ENCODE data around the gene SNPH.
A peak's percentile ranks its signal among the peaks of the same experiment; 100 is the strongest.

The SNPH gene

DNA sequence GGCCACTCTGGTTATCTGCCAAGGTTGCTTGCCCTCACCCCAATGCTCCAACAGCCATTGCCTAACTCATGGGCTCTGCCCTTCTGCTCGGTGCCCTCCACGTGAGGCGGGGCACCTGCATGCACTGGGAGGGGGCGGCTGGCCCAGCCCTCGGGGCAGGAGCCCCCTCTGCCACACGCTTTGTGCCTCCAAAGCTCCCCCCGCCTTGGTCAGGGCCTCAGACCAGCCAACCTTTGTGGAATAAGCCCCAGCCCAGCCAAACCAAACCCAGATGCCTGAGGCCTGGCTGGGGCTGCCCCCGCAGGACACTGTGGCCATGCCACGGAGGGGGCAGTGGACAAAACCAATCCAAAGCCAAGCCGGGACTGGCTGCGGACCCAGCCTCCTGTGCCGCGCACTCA lies 41.5 kb downstream of the SNPH start:
- no peak for DNase-seq

DNA sequence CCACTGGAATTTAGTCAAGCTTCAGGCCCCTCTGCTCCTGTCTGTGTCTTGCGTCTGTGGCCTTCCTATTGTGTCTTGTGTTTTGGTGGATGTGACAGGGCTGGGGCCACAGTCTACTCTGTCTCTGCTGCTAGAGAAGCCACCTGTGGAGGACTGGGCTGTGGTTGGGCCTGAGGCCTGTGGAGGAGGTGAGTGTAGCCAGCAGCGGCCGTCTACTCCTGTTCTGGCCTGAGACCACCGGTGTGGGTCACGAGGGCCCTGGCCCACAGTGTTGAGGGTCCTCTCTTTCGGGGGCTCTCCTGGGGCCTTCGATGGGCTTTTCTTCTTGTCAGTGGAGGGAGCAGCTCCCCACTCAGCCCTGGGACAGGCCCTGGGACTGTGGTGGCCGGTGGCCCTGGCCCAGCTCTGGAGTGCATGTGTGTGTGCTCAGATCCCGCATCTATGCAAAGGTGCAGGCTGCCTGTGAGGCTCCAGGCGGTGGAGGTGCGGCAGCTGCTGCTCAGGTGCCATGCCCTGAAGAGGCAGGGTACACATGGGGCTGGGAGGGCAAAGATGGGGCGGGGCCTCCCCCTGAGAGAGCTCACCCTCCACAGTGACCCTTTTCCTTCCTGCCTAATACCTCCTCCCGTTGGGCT lies 42.1 kb downstream of the SNPH start:
- no peak for DNase-seq

DNA sequence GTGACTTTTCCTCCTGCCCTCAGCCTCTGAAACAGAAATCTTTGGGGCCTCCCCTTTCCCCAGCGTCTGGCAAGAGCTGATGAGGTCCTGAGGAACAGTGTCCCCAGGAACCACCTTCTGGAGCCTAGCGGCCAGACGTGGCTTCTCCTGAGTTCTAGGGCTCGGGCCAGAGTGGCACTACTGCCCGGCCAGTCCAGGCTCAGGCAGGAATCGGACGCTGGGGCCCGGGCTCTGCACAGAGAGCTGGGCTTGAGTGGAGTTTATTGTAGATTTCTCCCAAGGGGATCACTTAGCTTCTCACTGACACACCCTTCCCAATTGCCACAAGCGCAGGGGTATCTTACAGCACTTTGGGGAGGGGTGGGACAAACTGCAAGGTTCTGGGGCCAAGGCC lies 42.6 kb downstream of the SNPH start:
- DNase-seq, result no peak

DNA sequence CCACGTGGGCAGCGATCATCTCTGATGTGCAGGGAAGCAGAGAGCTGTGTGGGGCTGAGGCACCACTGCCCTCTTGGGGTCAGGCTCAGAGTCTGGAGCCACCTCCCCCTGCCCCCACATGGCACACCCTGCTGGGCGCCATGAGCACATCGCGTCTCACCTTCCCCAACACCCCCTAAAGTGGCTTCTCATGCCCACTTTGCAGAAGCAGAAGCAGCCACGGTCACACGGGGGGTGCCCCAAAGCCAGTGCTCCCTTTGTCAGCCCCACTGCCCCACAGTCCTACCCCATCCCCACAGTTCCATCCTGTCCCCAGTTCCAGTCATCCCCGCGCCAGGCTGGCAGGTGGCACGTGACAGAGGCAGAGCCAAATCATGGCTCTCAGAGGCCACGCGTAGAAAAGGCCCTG lies 43.3 kb downstream of the SNPH start:
- no peak for DNase-seq

DNA sequence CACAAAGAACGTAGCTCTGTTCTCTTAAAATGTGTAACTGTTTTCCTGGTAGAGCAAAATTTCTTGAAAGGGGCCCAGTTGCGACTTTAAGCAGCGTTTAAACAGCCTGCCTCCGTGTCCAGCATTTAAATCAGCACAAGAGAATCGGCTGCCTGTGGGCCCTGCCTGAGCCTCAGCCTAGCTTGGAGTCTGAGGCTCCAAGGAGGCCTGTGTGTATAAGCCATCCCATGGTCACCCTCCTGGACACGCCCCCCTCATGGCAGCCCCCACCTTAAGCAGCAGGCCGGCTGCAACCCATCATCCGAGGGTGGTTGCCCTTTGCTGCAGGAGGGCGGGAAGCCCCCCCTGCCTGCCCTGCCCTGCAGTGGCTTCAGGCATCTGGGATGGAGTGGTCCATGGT lies 44.0 kb downstream of the SNPH start:
- no peak for DNase-seq

DNA sequence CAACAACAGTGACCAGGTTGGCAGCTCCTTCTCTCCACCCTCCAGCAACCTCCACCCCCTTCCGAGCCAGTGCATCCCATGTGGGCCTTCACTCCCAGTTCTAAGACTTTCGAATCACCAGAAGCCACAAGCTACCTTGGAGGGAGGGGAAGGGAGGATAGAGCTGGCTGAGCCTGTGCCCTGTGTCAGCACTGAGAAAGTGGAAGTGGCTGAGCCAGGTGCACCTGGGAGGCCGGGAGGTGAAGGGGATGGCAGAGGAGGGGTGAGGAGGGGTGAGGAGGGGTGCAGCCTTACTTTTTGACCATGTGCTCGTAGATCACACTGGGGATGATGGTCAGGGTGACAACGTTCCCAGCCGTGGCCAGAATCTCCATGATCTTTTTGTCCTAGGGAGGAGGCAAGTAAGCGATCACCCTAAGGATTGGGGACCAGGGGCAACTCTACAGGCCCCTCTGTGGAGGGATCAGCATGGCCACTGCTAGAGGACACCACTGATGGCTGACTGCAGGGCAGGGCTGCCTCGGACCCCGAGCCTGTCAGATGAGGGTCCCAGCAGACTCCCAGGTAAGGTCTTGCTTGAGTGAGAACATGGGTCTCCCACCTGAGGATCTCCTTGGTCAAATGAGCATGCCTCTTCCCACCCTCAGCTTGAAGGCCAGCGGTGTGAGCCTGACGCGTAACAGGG lies 44.6 kb downstream of the SNPH start:
- no peak for DNase-seq

DNA sequence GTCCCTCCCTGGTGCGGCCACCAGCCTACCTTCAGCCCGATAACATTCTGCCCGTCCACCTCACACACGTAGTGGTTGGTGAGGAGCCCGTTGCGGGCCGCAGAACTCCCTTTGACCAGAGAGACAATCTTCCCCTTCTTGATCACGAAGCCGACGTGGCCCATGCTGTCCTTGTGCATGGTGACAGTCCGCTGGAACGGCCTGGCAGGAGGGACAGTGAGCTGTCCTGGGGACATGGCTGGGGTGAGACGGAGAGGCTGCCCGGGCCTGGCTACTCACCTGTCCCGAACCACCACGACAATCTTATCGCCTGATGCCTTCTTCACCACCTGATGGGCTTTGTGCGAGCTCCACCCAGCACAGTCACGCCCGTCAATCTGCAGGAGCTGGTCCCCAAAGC lies 46.2 kb downstream of the SNPH start:
- no peak for DNase-seq

DNA sequence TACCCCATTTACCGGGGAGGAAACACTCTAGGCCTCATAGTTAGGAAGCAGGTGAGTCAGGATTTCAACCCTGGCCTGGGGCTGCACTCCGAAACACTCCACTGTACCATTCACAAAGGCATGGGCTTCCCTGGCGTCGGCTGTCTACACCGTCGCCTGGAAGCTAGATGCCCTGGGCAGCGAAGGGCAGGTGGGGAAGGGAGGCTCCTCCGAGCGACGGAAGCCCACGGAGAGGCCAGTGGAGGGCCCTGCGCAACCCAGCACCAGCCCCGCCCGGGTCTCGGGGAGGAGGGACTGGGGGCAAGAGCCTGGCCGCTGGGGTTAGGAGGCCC lies 46.8 kb downstream of the SNPH start:
- no peak for DNase-seq

DNA sequence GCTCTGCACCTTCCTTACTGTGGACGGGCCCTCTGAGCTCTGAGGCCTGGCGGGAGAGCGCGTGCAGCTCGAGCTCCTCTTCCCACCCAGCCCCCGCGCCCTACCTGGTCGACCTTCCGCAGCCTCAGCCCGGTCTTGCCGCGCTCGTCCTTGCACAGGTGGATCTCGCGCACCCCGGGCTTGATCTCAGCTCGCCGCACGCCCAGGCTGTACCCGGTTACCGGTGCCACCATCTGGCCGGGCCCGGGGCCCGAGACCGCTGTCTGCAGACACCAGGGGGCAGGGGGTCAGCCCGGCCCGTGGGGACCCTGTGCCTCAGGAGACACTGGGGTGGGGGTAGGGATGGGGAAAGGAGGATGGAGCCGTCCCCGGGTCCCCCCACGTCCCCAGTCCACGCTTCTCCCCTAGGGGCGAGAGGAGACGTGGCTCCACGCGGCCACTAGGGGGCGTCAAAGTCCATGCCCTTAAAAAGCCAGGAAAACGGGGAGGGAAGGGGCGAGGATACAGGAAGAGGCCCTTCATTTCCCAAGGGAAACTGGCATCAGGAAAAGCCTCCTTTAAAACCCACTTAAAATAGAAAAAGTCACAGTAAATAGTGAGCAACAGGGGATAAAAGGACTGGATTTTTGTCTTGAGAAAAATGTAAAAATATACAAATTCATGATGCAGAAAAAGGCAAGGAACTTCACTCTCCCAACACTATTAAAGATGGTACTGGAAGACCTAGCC lies 47.3 kb downstream of the SNPH start:
- peak; percentile 19 to 60 (median 40) for DNase-seq

DNA sequence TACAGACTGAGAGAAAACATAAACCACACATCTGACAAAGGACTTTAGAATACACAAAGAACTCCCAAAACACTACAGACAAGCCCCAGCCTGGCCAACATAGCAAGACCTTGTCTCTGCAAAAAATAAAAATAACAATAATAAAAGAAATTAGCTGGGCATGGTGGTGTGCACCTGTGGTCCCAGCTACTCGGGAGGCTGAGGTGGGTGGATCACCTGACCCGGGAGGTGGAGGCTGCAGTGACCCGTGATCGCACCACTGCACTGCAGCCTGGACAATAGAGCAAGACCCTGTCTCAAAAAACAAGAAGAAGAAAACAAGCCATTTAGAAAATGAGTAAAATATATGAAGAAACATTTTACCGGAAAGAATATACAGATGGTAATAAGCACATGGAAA lies 49.7 kb downstream of the SNPH start:
- DNase-seq, result no peak

DNA sequence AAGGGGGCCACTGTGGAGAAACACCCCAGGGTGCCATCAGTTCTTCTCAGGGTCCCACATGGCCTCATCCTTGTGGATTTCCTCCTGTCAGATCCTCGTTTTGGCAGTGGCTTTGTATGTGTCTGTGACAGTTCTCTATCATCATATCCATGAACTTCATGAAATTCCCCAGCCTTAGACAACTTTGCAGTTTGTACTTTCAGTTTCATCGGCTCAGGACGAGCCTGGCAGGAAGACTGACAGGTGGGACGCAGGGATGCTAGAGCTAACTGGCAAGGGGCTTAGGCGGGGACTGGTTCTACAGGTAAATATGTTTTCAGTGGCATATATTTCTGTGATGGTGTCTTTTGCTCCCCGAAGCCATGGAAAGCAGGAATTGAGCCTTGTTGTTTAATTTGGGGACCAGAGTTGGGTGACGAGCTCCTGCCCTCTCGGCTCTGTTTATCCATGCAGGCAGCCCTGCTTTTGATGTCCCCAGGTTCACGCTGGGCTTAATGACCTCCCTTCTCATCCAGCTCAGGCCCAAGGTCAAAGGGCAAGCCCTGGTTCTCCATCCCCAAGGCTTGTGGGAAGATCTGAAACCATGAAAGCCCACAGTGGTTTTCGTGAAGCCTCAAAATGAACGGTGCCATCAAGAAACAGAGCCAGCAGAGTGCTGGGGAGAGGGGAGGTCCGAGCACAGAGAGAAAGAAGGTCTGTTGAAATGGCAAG lies 51.6 kb downstream of the SNPH start:
- DNase-seq, result no peak

DNA sequence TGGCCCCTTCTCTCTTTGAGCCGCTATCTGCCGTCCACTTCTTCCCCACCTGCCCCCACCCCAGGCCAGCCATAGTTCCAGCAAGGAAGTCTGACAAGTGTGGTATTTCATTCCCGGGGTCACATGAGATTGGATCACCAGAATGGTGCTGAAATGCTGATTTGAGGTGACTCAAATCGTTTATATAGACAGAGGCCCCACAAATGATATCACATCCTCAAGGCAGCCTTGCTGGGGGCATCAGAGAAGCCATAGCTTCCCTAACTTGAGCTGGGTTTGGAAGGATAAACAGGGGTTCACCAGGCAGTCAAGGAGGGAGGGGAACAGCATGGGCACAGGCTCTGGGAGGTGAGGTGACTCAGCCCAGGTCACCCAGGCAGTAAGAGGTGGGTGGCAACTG lies 53.0 kb downstream of the SNPH start:
- no peak for DNase-seq

DNA sequence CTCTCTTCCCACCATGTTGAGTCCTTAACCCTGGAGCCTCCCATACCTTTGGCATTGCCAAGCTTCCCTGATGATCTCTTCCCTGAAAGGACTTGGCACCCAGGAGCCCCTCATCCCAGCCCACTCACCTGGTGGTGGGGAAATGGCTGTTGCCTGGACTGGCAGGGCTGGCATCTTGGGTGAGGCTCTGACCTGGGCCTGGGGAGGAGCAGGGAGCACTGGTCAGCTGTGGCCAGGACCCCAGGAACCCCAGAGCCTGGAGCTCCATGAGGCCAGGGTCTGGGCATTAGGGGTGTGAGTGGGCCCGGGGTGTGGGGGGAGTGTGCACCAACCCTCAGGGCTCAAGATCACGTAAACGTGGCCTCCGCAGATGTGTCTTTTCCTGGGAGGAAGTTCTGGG lies 53.4 kb downstream of the SNPH start:
- DNase-seq, result no peak

DNA sequence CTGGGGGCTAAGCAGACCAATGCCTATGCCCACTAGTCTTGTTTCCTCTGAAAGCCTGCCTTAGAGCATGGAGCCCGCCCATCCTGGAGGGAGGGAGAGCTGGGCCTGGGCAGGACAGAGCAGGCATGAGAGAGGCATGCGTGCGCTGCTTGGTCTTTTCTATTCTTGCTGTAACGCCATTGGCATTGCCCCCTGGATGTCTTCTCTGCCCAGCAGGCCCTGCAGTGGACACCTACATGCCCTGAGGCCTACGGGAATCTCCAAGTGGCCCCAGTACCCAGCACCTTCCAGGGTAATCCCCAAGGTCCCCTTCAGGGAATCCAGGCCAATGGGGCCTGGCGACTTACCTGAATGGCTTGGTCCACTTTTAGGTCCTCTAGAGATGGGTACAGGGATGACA lies 53.9 kb downstream of the SNPH start:
- no peak for DNase-seq

DNA sequence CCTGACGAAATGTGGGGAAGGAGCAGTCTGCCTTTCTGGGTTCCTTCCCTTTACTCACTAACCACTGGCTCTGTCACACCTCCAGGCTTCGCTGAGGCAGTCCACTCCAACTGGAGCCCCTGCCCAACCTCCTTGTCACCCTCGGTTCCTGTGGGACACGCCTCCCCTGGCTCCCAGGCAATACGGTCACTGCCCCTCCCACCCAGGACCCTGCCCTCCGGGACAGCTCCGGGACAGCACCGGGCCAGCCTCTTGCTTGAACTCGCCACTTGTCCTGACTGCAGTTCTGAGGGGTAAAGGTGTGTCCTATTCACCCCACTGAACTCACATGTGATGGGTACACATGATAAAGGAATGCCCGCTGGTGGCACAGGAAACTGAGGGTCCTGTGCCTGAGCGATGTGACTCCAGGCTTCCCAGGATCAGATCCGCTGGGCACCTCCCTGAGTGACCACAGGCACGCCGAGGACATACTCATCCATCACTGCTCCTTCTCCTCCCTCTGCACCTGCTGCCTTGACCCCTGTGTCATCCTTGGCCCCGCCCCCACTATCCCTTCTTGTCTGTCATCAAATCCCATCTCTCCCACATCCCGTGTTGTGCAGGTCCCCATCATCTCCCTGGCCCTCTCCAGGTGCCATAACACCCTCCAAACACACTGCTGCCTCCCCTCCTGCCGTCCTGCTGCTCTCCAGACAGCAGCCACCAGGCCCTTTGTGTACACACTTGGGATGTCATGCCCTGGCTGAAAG lies 55.0 kb downstream of the SNPH start:
- DNase-seq, result no peak

DNA sequence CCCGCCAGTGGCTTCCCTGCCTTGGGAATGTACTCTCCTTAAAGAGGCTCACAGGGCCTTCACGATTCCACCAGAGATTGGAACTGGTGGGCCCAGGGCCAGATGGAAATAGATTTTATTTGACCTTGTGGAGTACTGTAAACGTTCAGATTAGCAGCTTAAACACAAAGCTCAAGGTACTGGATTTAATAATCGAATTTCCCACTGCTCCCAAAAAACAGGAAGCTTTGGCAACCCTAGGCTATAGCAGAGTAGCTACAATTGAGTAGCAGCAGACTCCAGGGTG lies 55.5 kb downstream of the SNPH start:
- no peak for DNase-seq

DNA sequence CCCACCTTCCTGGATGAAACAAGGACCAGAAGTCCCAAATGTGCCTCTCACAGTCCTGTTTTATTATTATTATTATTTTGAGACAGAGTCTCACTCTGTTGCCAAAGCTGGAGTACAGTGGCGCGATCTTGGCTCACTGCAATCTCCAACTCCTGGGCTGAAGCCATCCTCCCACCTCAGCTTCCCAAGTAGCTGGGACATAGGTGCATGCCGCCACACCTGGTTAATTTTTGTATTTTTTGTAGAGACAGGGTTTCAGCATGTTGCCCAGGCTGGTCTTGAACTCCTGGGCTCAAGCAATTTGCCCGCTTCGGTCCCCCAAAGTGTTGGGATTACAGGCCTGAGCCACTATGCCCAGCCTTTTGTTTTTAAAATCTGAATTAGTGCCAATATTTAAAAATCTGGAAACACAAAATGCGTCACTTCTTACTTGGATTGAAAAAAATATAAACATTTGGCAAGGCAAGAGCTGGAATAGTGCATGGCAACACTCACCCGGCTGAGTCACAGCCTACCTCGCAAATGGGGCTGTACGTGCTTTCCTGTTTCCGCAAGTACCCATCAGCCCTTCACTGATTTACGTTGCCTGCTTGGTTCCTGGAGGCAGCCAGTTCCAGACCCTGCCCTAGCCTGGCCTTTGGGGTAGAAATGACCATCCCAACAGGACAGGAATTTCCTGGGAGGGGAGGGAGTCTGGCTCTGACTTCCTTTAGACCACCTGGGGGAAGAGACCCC lies 56.6 kb downstream of the SNPH start:
- no peak for DNase-seq

DNA sequence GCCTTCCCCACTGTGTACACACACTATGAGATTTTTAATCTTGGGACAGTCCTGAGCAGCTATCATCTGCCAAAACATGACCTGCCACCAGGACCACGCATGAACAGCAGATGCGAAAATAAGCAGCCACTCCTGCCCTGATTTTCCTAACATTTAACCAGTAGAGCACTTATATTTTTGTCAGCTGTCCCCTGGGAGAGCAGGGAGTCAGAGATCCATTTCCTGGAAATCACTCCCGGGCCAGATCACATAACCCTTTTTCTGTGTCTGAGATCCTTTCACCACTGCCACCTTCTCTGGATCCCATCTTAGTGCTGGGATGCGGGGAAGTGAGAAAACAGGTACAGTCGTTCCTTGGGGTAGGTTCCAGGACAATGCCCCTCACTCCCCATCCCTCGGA lies 57.2 kb downstream of the SNPH start:
- DNase-seq, result no peak

DNA sequence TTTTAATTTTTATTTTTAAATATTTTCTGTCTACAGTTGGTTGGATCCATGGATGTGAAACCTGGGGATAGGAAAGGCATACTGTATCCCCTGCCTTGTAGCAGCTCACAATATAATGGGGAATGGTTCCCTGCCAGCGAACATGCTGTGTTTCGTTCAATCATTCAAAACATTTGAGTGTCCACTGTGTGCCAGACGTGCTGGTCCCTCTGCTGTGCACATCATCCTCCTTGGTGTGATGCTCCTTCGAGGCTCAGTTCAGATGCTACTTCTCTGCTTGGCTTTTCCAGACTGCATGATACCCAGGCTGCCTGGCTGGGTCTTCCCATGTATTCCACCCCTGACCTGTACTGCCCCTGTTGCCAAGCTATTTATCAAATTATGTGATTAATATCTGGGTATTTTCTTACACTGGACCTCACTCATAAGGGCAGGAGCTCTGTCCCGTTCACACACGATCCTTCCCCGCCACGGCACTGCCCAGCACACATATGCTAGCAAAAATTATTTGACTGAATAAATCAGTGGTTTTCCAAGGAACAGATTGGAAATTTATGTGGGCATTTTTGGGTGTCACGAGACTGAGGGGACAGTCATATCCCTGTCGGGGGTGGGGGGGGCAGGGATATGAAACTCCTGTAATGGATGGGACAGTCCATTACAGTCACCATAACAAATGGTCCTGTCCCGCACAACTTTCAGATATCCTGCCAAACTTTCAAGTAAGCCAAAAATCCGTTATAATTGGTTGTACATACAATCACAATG lies 57.9 kb downstream of the SNPH start:
- DNase-seq, result no peak

DNA sequence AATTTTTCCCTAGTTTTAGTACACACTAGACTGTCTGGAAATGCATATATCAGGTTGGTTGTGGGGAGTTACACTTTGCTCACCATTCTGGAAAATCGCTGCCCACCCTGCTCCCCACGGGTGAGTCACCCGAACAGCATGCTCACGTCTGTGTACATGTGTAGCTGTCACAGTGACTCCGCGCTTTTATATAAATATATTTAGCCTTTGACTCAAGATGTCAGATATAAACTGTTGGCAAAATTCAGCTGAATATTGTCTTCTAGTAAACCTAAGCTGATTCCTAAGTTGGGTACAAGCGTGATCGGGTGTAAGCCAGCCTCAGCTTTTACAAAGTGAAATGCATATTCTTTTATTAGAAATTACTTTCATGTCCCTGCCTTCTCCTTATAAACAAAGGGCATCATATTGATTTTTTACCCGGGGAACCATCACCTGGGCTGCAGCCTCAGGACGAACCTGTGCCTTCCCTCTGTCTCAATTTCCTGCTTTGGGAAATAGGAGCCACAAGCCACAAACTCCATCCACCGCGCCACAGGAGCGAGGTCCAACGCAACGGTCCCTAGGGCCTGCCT lies 58.6 kb downstream of the SNPH start:
- no peak for DNase-seq

Data from activated naive CD4-positive, alpha-beta T cell (primary cell).